ENCODE data around the gene SLC17A3.

- TF ChIP-seq SUZ12 (IDR thresholded peaks at IDR 0.05; ENCODE audit: extremely low read depth, insufficient read depth, insufficient read length) (no peak), ZNF274 (IDR thresholded peaks at IDR 0.05; ENCODE audit: low read depth, low read length) (no peak)
These were observed 26.8 kb upstream of the SLC17A3 start for GRCh38 chr6:25900843-25901242.

All from NT2/D1 (cell line).